Measurements from ENCODE around the gene PTGES.
"Not testable (repeated sequence)": the region's sequence is repeated elsewhere in the genome, so short reads cannot be mapped to it uniquely, and the experiment has no call there.

PTGES gene

DNA sequence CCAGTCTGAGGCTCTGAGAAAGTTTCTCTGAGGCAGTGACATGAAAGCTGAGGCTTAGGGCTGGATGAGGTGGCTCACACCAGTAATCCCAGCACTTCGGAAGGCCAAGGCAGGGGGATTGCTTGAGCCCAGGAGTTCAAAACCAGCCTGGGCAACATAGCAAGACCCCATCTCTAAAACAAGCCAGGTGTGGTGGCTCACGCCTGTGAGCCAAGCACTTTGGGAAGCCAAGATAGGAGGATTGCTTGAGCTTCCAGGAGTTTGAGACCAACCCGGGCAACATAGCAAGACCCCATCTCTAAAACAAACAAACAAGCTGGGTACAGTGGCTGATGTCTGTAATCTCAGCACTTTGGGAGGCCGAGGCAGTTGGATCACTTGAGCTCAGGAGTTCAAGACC, 3.8 kb downstream of the PTGES start:
- H3K36me3 ChIP-seq (ENCODE audit: insufficient read depth, low read length); H2AFZ ChIP-seq (ENCODE audit: low read depth, low read length); H3K4me3 ChIP-seq (ENCODE audit: low read length); H3K9me3 ChIP-seq (ENCODE audit: low read length): not testable (repeated sequence)
- peaks cover 11% of the 10 kb centered on the region for H3K4me1 ChIP-seq (ENCODE audit: insufficient read depth, low read length)
- peaks cover 19% of the 10 kb centered on the region for H3K27me3 ChIP-seq (ENCODE audit: insufficient read depth, low read length)

DNA sequence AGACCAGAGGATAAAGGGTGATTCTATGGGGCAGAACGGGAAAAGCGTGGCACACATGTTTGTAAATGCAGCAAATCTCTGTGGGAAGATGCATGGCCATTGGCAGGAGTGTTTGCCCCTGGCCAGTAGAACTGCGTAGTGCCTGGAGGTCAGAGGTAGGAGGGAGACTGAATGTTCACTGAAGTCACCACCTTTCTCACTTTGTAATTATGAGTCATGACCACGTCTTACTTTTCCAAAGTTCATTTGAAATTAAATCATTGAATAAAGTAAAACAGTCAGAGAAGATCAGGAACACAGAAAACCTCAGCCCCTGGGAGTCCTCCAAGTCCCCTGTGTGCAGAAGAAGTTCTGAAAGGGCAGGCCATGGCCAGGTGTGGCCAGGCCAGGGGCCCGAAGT, 4.6 kb downstream of the PTGES start:
- Histone ChIP-seq H2AFZ (ENCODE audit: low read depth, low read length) (no peak overlapping the region), H3K4me3 (ENCODE audit: low read length) (no peak overlapping the region), H3K27me3 (ENCODE audit: insufficient read depth, low read length) (peaks cover 15% of the 10 kb centered on the region), H3K36me3 (ENCODE audit: insufficient read depth, low read length) (no peaks in the 10 kb centered on the region), H3K9me3 (ENCODE audit: low read length) (no peaks in the 10 kb centered on the region), H3K4me1 (ENCODE audit: insufficient read depth, low read length) (peaks cover 9% of the 10 kb centered on the region)

DNA sequence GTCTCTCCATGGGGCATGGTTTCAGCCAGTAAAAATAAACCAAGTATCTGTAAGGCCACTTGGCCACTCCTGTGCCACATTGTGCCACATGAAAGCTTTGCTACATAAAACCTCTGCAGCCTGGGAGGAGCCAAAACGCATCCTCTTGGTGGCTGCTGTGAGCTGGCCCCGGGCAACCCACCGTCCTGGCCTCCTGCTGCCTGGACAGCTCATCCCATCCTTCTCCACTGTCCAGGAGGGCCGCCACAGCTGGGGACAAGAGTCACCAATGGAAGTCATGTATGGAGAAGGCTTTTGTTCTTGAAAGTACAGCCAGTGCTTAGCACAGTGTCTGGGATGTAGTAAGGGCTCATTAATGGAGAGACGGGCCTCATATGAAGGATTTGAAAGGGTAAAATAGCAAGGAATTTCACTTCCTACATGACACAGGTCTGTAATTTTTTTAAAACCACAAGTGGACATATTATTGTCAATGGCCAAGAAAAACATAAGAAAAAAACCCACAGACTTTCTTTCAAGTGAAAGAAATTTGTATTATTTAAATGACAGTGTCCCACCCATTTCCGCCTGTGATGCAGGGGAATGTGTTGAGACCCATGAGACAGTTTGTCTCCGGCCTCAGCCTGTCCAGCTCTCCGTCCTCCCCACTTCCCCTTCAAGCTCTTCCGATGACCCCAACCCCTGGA, 6.6 kb downstream of the PTGES start:
- Histone ChIP-seq H3K4me3 (ENCODE audit: low read length) (no peak overlapping the region), H2AFZ (ENCODE audit: low read depth, low read length) (no peak overlapping the region), H3K27me3 (ENCODE audit: insufficient read depth, low read length) (peaks cover 3% of the 10 kb centered on the region), H3K9me3 (ENCODE audit: low read length) (no peaks in the 10 kb centered on the region), H3K4me1 (ENCODE audit: insufficient read depth, low read length) (no peaks in the 10 kb centered on the region), H3K36me3 (ENCODE audit: insufficient read depth, low read length) (no peaks in the 10 kb centered on the region)

DNA sequence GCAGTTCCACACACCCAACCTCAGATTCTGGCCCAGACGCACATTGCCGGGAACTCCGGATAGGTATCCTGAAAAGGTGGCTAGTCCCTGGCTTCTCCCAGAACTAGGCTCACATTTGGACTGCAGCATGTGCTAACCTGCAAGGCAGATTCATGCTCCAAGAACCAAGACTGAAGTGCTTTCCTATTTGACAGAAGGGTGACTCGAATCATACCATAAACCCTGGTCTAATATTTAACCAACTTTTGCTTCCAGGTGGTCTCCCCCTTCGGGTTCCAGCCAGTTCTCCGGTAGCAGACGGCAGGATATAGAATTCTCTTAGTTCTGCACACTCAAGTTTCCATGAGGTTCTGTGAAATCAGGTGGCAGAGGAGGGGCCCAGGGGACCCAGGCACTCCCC, 7.6 kb downstream of the PTGES start:
- no peak overlapping the region for H2AFZ ChIP-seq (ENCODE audit: low read depth, low read length)
- no peaks in the 10 kb centered on the region for H3K4me1 ChIP-seq (ENCODE audit: insufficient read depth, low read length)
- H3K27me3 ChIP-seq (ENCODE audit: insufficient read depth, low read length), result peaks cover 3% of the 10 kb centered on the region
- H3K36me3 ChIP-seq (ENCODE audit: insufficient read depth, low read length), result no peaks in the 10 kb centered on the region
- no peak overlapping the region for H3K4me3 ChIP-seq (ENCODE audit: low read length)
- H3K9me3 ChIP-seq (ENCODE audit: low read length), result peaks cover 2% of the 10 kb centered on the region

DNA sequence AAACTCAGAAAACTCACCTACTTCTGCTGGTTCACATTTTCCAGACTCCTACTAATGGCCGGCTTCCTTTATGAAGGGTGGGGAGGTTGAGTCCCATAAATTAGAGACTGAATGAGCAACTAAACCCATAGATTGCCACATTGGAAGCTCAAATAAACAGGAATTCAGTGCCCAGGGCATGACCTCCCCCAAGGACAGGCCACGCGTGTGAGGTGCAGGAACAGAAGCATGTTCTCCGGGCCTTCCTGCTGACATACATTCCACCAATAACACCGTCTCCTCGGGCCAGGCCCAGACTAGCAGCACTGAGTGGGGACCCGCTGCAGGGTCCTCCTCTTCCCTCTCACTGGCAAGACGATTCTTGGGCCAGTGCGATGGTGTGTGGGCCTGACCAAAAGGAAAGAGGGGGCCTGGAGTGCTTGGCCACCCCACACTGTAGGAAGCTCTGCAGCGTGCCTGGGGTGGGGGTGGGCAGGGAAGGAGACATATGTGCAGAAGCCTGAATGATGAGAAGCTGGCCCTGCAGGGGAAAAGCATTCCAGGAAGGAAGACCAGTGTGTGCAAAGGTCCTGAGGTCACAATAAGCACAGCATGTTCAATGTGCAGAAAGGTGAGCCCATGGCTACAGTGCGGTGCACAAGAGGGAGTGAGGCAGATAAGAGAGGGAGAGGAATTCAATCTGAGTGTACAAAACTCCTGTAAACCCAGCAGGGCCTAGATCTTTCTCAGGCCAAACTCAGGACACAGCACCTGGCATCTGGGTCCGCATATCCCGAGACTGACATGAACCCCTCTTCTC, 12.0 kb downstream of the PTGES start:
- Histone ChIP-seq H2AFZ (ENCODE audit: low read depth, low read length) (no peak overlapping the region), H3K4me3 (ENCODE audit: low read length) (no peak overlapping the region), H3K9me3 (ENCODE audit: low read length) (peaks cover 2% of the 10 kb centered on the region), H3K27me3 (ENCODE audit: insufficient read depth, low read length) (no peaks in the 10 kb centered on the region), H3K36me3 (ENCODE audit: insufficient read depth, low read length) (no peaks in the 10 kb centered on the region), H3K4me1 (ENCODE audit: insufficient read depth, low read length) (no peaks in the 10 kb centered on the region)

DNA sequence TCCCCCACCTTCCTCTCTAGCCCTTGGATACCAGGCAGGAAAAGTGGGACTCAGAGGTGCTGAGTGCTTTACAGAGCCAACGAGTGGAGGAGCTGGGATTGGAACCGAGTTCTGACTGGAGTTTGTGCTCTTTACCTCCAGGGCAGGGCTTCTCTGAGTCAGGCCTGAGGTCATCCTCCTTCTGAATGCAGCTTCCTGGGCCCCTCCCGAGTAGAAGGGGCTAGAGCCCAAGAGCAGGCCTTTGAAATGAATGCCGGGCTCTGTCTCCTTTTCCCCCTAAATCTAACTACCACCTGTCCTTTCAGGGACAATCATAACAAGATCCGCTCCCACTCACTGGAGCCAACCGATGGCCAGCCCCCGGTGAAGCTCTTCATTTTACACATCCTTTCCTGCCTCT, 12.7 kb downstream of the PTGES start:
- no peaks in the 10 kb centered on the region for H3K36me3 ChIP-seq (ENCODE audit: insufficient read depth, low read length)
- no peaks in the 10 kb centered on the region for H3K4me1 ChIP-seq (ENCODE audit: insufficient read depth, low read length)
- peaks cover 2% of the 10 kb centered on the region for H3K9me3 ChIP-seq (ENCODE audit: low read length)
- H3K4me3 ChIP-seq (ENCODE audit: low read length), result no peak overlapping the region
- H2AFZ ChIP-seq (ENCODE audit: low read depth, low read length), result no peak overlapping the region
- no peaks in the 10 kb centered on the region for H3K27me3 ChIP-seq (ENCODE audit: insufficient read depth, low read length)

DNA sequence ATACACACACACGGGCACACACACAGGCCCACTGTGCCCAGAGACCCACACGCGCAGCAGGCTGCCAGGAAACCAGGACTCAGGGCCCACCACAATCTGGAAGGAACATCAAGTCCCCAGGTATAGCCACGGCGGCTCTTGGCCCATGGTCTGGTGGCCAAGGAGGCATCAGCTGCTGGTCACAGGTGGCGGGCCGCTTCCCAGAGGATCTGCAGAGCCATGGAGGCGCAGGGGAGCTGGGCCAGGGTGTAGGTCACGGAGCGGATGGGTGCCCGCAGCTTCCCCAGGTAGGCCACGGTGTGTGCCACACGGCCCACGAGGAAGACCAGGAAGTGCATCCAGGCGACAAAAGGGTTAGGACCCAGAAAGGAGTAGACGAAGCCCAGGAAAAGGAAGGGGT, 13.4 kb downstream of the PTGES start:
- Histone ChIP-seq H3K36me3 (ENCODE audit: insufficient read depth, low read length) (no peaks in the 10 kb centered on the region), H3K9me3 (ENCODE audit: low read length) (peaks cover 2% of the 10 kb centered on the region), H3K4me1 (ENCODE audit: insufficient read depth, low read length) (no peaks in the 10 kb centered on the region), H2AFZ (ENCODE audit: low read depth, low read length) (no peak overlapping the region), H3K4me3 (ENCODE audit: low read length) (no peak overlapping the region), H3K27me3 (ENCODE audit: insufficient read depth, low read length) (no peaks in the 10 kb centered on the region)

DNA sequence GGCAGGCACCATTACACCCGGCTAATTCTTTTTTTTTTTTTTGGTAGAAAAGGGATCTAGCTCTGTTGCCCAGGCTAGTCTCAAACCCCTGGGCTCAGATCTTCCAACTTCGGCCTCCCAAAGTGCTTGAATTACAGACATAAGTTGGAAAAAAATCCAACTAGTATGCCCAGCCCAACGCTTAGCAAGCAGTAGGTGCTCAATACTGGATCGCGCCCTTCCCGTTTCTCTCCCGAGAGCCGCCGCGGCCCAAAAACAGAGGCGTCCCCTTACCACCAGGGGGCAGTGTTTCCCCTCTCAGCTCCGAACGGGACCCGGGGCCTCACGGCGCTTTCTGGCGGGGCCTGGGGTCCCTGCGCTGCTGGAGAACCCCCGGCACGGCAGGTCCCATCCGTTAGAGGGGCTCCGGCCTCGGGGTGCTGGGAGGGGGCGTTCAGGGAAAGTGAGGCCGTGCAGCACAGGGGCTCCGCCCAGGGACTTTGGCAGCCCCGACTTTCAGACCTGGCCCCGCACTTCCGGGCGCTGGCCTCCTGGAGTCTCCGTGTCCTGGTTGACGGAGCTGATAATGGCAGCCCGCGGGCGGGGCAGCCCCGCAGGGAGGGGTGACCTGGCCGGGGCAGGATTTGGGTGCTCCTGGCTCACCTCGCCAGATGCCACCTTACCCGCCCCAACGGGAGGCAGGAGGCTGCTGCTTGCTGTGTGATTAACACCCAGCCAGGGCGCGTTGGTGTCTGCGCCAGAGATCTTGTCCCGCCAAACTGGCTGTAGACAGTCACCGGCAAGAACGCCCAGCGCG, 15.2 kb downstream of the PTGES start:
- no peaks in the 10 kb centered on the region for H3K36me3 ChIP-seq (ENCODE audit: insufficient read depth, low read length)
- no peaks in the 10 kb centered on the region for H3K4me1 ChIP-seq (ENCODE audit: insufficient read depth, low read length)
- peaks cover 2% of the 10 kb centered on the region for H3K9me3 ChIP-seq (ENCODE audit: low read length)
- peak overlapping the region; percentile 40 for H3K4me3 ChIP-seq (ENCODE audit: low read length)
- no peaks in the 10 kb centered on the region for H3K27me3 ChIP-seq (ENCODE audit: insufficient read depth, low read length)
- peak overlapping the region; percentile 85 for H2AFZ ChIP-seq (ENCODE audit: low read depth, low read length)

DNA sequence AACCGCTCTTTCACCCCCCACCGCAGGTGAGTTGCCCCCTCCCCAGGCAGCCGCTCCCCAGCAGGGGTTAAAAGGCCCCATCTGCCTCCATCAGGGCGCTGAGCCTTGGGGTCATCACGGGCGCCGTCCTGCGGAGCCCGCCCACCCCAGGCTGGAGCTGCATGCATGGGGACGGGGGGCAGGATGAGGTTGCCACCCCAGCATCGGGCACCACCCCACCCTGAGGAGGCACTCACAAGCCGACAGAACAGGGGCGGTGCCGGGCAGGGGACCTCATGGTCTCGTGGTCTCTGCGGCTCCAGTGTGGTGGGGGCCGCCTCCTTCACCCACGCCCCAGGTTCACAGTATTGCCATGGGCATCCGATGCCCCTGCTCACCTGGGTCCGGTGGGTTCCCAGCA, 16.5 kb downstream of the PTGES start:
- H3K4me1 ChIP-seq (ENCODE audit: insufficient read depth, low read length), result no peaks in the 10 kb centered on the region
- no peaks in the 10 kb centered on the region for H3K36me3 ChIP-seq (ENCODE audit: insufficient read depth, low read length)

DNA sequence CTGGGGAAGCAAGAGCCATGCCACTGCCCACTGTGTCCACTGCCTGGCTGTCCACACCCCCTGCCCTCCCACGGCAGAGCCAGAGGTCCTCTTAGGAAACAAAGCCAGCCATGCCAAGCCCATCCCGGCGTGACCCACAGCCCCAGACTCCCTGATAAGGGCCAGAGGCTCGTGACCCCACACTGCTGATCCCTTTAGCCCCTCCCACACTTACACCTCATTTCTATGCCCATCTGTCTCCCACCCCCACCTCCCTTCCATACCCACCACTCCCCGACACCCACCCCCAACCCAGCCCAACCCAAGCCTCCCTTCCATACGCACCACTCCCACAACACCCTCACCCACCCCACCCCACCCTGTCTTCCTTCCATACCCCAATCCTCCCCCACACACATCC, 17.3 kb downstream of the PTGES start:
- no peak overlapping the region for H3K4me3 ChIP-seq (ENCODE audit: low read length)
- no peak overlapping the region for H2AFZ ChIP-seq (ENCODE audit: low read depth, low read length)
- no peaks in the 10 kb centered on the region for H3K36me3 ChIP-seq (ENCODE audit: insufficient read depth, low read length)
- no peaks in the 10 kb centered on the region for H3K4me1 ChIP-seq (ENCODE audit: insufficient read depth, low read length)
- no peaks in the 10 kb centered on the region for H3K27me3 ChIP-seq (ENCODE audit: insufficient read depth, low read length)
- H3K9me3 ChIP-seq (ENCODE audit: low read length), result no peaks in the 10 kb centered on the region

More for the DNA sequence above, 16.5 kb downstream of the PTGES start:
- peaks cover 2% of the 10 kb centered on the region for H3K9me3 ChIP-seq (ENCODE audit: low read length)
- H3K27me3 ChIP-seq (ENCODE audit: insufficient read depth, low read length), result no peaks in the 10 kb centered on the region
- H3K4me3 ChIP-seq (ENCODE audit: low read length), result no peak overlapping the region
- no peak overlapping the region for H2AFZ ChIP-seq (ENCODE audit: low read depth, low read length)

DNA sequence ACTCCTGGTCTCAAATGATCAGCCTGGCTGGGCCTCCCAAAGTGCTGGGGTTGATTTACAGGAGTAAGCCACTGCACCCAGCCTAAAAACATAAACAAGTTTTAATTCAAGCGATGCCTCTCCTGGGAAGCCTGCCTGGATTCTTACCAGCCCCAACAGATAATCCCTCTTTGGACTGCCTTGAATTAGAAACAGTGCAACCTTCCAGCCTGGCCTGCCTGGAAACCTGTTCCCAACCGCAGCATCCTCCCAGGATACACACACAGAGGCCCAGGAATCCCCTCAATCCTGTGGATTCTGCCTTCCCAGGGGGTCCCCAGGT, 19.2 kb downstream of the PTGES start:
- no peak overlapping the region for H2AFZ ChIP-seq (ENCODE audit: low read depth, low read length)
- no peak overlapping the region for H3K4me3 ChIP-seq (ENCODE audit: low read length)
- H3K36me3 ChIP-seq (ENCODE audit: insufficient read depth, low read length), result no peaks in the 10 kb centered on the region
- H3K9me3 ChIP-seq (ENCODE audit: low read length), result no peaks in the 10 kb centered on the region
- H3K4me1 ChIP-seq (ENCODE audit: insufficient read depth, low read length), result no peaks in the 10 kb centered on the region
- peaks cover 2% of the 10 kb centered on the region for H3K27me3 ChIP-seq (ENCODE audit: insufficient read depth, low read length)

DNA sequence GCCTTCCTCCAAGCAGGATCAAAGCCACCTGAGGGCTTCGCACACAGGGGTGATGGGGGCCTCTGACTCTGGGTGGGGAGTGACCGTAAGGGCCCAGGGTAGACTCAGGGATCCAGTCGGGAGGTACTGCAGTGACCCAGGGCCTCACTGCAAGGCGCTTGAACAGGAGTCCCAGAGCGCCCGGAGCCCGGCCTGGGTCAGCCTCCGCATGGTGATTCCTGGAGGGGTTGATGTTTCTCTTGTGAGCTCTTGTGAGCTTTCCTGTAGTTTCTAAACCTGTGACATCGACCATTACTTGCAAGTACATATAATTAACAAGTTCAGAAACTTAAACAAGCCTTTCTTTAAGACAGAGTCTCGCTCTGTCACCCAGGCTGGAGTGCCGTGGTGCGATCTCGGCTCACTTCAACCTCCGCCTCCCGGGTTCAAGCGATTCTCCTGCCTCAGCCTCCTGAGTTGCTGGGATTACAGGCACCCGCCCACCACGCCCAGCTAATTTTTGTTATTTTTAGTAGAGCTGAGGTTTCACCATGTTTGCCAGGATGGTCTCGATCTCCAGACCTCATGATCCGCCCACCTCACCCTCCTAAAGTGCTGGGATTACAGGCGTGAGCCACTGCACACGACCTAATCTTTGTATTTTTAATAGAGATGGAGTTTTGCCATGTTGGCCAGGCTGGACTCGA, 19.8 kb downstream of the PTGES start:
- Histone ChIP-seq H3K9me3 (ENCODE audit: low read length) (no peaks in the 10 kb centered on the region), H3K4me1 (ENCODE audit: insufficient read depth, low read length) (no peaks in the 10 kb centered on the region), H3K36me3 (ENCODE audit: insufficient read depth, low read length) (no peaks in the 10 kb centered on the region), H3K27me3 (ENCODE audit: insufficient read depth, low read length) (peaks cover 2% of the 10 kb centered on the region), H3K4me3 (ENCODE audit: low read length) (no peak overlapping the region), H2AFZ (ENCODE audit: low read depth, low read length) (no peak overlapping the region)

DNA sequence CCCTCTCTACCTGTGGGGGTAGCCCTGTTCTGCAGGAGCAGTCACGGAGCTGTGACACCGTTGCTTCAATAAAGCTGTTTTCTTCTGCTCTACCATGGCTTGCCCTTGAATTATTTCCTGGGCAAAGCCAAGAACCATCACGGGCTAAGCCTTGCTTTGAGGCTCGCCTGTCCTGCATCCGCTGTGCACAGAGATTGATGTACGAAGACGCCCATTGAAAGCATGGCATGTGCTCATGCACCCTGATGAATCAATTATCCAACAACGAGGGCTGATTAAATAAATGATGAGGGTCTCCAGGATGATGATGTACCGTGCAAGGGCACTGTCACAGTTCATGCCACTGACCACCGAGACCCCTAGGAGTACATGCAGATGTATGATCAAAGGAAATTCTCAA, 20.7 kb downstream of the PTGES start:
- peaks cover 2% of the 10 kb centered on the region for H3K27me3 ChIP-seq (ENCODE audit: insufficient read depth, low read length)
- H3K4me3 ChIP-seq (ENCODE audit: low read length), result no peak overlapping the region
- H3K4me1 ChIP-seq (ENCODE audit: insufficient read depth, low read length), result no peaks in the 10 kb centered on the region
- H3K36me3 ChIP-seq (ENCODE audit: insufficient read depth, low read length), result no peaks in the 10 kb centered on the region
- H2AFZ ChIP-seq (ENCODE audit: low read depth, low read length), result no peak overlapping the region
- no peaks in the 10 kb centered on the region for H3K9me3 ChIP-seq (ENCODE audit: low read length)

Measured in neuron (in vitro differentiated cells).